Lung (tissue), 13 donors: Measurements from ENCODE around the gene SYT1. TPM values are rescaled to one million over a fixed set of nuclear protein-coding genes. Genes with fewer than 3 reads are reported as not detected.

ENCODE experiments used
- ATAC-seq: fragments of 200-7000 bp; cut with Tn5 transposase; one replicate; pipeline ENCODE4 v1.9.1; 2020; ENCODE audit warnings: moderate number of reproducible peaks; ENCODE audit not compliant: insufficient read depth, low FRiP score
- DNase-seq, 3 donors: peaks; one replicate each; pipeline ENCODE4 v3.0.0-alpha.2; 2013 to 2017
- H3K27ac ChIP-seq, 2 donors: one replicate each; pipeline ENCODE4 v1.5.1; 2013; ENCODE audit warnings: mild to moderate bottlenecking in 2 of 2, moderate library complexity in 2 of 2, control low read depth in 1 of 2, inconsistent platforms in 1 of 2, low read depth in 1 of 2, low read length in 1 of 2
- H3K27me3 ChIP-seq, 3 donors: one replicate each; pipeline ENCODE4 v1.5.1; 2013; ENCODE audit warnings: low read length in 2 of 3; ENCODE audit not compliant: control insufficient read depth in 3 of 3, insufficient read depth in 3 of 3
- H3K36me3 ChIP-seq, 4 donors: one replicate each; pipeline ENCODE4 v1.5.1; 2013; ENCODE audit warnings: low read length in 4 of 4, mild to moderate bottlenecking in 1 of 4, moderate library complexity in 1 of 4; ENCODE audit not compliant: control insufficient read depth in 4 of 4, insufficient read depth in 4 of 4
- H3K4me1 ChIP-seq, 5 donors: one replicate each; pipeline ENCODE4 v1.5.1; 2013; ENCODE audit warnings: low read length in 5 of 5, mild to moderate bottlenecking in 2 of 5, moderate library complexity in 1 of 5; ENCODE audit not compliant: control insufficient read depth in 5 of 5, insufficient read depth in 5 of 5
- H3K4me3 ChIP-seq: one replicate; pipeline ENCODE4 v1.5.1; 2013; ENCODE audit warnings: mild to moderate bottlenecking, control low read depth, moderate library complexity
- H3K9ac ChIP-seq, 2 donors: one replicate each; pipeline ENCODE4 v1.5.1; 2013; ENCODE audit warnings: low read length in 2 of 2, control low read depth in 1 of 2; ENCODE audit not compliant: insufficient read depth in 1 of 2
- H3K9me3 ChIP-seq, 4 donors: one replicate each; pipeline ENCODE4 v1.5.1; 2013; ENCODE audit warnings: low read length in 3 of 4, mild to moderate bottlenecking in 1 of 4, moderate library complexity in 1 of 4; ENCODE audit not compliant: control insufficient read depth in 4 of 4, insufficient read depth in 3 of 4
- WGBS, 2 donors: extraction: QIAGEN DNeasy Blood & Tissue Kit; methylation state at CpG; one replicate each; pipeline ENCODE4 v1.1.7; 2013; 5-methylcytosine and 5-hydroxymethylcytosine counted together
- polyA plus RNA-seq, 2 donors: library from polyadenylated mRNA; stranded (reverse); fragments of 200-250 nt; gene quantifications; one replicate each; pipeline ENCODE4 v1.2.1, GENCODE V29; 2013
- small RNA-seq: library from RNA; depleted of rRNA; stranded (forward); fragments of <200 nt; gene quantifications from one replicate; pipeline ENCODE3, GENCODE V24; 2014; ENCODE audit warnings: low replicate concordance
- total RNA-seq, 2 donors: library from RNA; depleted of rRNA in 1 of 2; stranded (reverse); fragments of >200 nt in 1 of 2; gene quantifications; one replicate each; pipeline ENCODE4 v1.2.1, GENCODE V29; 2014 to 2021
- TF ChIP-seq, protein P1 (sequence below): IDR thresholded peaks from 2 replicates; pipeline ENCODE4 v1.5.1; 2012; ENCODE audit warnings: mild to moderate bottlenecking; ENCODE audit errors: control extremely low read depth, extremely low read depth
- donor health status: control.
- donor health status: control.
- donor health status: Bipolar disorder and iron deficiency.
- donor health status: healthy.
- donor health status: DM: yes; HTN: yes; CAD: no.

The SYT1 gene
- total and polyA plus RNA-seq, 4 donors = 0.05 to 3.2 (median 0.46) TPM

DNA sequence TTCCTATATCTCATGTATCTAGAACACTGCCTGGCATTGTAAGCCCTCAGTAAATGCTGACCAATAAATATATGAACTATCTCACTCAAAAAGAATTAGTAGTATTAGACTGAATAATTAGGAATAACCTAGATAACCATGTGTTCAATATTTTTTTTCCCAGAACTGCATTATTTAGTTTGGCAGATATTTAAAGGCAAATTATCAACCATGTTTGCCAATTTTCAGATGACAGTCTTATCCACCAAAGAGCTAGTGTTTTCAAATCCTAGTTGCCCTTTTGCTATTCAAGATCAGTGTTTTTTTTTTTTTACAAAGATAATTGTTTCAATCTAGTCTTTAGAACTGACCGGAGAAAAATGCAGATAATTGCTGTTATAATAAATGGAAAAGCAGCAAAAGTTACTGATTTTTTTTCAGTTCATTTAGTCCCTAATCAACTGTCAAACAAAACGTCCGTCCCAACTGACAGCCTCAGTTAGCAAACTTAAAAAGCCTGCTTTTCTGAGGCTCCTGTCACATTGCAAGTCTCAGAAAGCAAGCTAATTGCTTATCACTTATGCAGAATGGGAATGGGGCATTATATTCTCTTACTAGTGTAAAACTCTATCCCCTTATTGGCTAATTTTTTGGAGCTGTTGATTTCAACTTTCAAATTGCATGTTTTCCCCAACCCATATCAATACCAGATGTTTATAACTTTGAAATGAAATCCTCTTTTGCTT, 623.0 kb downstream of the SYT1 start:
- Histone ChIP-seq H3K4me1 (no peaks in the 10 kb centered on the region), H3K4me3 (no peak overlapping the region), H3K36me3 (peaks cover 0 to under 1% (median 0%) of the 10 kb centered on the region in 4 donors), H3K9me3 (peaks cover 0 to 2% (median 0%) of the 10 kb centered on the region in 4 donors), H3K9ac (no peak overlapping the region), H3K27ac (no peak overlapping the region), H3K27me3 (no peaks in the 10 kb centered on the region)
- DNase-seq (no peak), ATAC-seq (no peak)
- TF ChIP-seq, protein P1, sequence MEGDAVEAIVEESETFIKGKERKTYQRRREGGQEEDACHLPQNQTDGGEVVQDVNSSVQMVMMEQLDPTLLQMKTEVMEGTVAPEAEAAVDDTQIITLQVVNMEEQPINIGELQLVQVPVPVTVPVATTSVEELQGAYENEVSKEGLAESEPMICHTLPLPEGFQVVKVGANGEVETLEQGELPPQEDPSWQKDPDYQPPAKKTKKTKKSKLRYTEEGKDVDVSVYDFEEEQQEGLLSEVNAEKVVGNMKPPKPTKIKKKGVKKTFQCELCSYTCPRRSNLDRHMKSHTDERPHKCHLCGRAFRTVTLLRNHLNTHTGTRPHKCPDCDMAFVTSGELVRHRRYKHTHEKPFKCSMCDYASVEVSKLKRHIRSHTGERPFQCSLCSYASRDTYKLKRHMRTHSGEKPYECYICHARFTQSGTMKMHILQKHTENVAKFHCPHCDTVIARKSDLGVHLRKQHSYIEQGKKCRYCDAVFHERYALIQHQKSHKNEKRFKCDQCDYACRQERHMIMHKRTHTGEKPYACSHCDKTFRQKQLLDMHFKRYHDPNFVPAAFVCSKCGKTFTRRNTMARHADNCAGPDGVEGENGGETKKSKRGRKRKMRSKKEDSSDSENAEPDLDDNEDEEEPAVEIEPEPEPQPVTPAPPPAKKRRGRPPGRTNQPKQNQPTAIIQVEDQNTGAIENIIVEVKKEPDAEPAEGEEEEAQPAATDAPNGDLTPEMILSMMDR = no peak
- 79 to 86% methylated on average over 3 of the region's 3 CpGs for WGBS, 2 donors

Small RNA genes within 50 kb of the gene (small RNA-seq; reads per million reads assigned to genes)
- not detected for gene MIR1252
